Immature natural killer cell (primary cell): ENCODE measurements around the gene ZBTB43. TPM values are rescaled to one million over a fixed set of nuclear protein-coding genes. Genes with fewer than 3 reads are reported as not detected.
A peak's percentile ranks its signal among the peaks of the same experiment; 100 is the strongest.
"Not testable (repeated sequence)": the region's sequence is repeated elsewhere in the genome, so short reads cannot be mapped to it uniquely, and the experiment has no call there.

Source experiments
- DNase-seq, 3 donors: peaks; one replicate each; pipeline ENCODE4 v3.0.0; 2022; ENCODE audit warnings: mixed read lengths in 1 of 3
- H3K27ac Mint-ChIP-seq, 6 donors: one replicate each; pipeline ENCODE4 v1.8.0; 2020; ENCODE audit warnings: mixed read lengths in 6 of 6, mild to moderate bottlenecking in 5 of 6, inconsistent platforms in 4 of 6, moderate library complexity in 3 of 6
- H3K27me3 Mint-ChIP-seq, 3 donors: one replicate each; pipeline ENCODE4 v1.8.0; 2020 to 2021; ENCODE audit warnings: low read depth in 3 of 3, mild to moderate bottlenecking in 3 of 3, mixed read lengths in 3 of 3, moderate library complexity in 3 of 3, inconsistent platforms in 1 of 3
- H3K36me3 Mint-ChIP-seq, 3 donors: one replicate each; pipeline ENCODE4 v1.8.0; 2020; ENCODE audit warnings: mixed read lengths in 3 of 3, inconsistent platforms in 2 of 3, mild to moderate bottlenecking in 2 of 3
- H3K4me1 Mint-ChIP-seq, 2 donors: one replicate each; pipeline ENCODE4 v1.8.0; 2020; ENCODE audit warnings: inconsistent platforms in 2 of 2, mild to moderate bottlenecking in 2 of 2, mixed read lengths in 2 of 2, moderate library complexity in 1 of 2
- H3K4me3 Mint-ChIP-seq, 5 donors: one replicate each; pipeline ENCODE4 v1.8.0; 2020; ENCODE audit warnings: mild to moderate bottlenecking in 5 of 5, mixed read lengths in 5 of 5, inconsistent platforms in 3 of 5, moderate library complexity in 3 of 5
- H3K9me3 Mint-ChIP-seq, 6 donors: one replicate each; pipeline ENCODE4 v1.8.0; 2020; ENCODE audit warnings: mild to moderate bottlenecking in 6 of 6, mixed read lengths in 6 of 6, inconsistent platforms in 4 of 6, moderate library complexity in 3 of 6
- polyA plus RNA-seq, 3 donors: library from polyadenylated mRNA; unstranded; fragments of 300-500 nt; fragmentation: Illumina TruSeq; gene quantifications; one replicate each; pipeline ENCODE4 v1.2.3, GENCODE V29; 2021

Gene ZBTB43, protein sequence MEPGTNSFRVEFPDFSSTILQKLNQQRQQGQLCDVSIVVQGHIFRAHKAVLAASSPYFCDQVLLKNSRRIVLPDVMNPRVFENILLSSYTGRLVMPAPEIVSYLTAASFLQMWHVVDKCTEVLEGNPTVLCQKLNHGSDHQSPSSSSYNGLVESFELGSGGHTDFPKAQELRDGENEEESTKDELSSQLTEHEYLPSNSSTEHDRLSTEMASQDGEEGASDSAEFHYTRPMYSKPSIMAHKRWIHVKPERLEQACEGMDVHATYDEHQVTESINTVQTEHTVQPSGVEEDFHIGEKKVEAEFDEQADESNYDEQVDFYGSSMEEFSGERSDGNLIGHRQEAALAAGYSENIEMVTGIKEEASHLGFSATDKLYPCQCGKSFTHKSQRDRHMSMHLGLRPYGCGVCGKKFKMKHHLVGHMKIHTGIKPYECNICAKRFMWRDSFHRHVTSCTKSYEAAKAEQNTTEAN
- 10 to 100 TPM in 2 of 3 donors, 1 to 10 TPM in 1; 7.0 to 14.6 (median 10.3) TPM for polyA plus RNA-seq

DNA sequence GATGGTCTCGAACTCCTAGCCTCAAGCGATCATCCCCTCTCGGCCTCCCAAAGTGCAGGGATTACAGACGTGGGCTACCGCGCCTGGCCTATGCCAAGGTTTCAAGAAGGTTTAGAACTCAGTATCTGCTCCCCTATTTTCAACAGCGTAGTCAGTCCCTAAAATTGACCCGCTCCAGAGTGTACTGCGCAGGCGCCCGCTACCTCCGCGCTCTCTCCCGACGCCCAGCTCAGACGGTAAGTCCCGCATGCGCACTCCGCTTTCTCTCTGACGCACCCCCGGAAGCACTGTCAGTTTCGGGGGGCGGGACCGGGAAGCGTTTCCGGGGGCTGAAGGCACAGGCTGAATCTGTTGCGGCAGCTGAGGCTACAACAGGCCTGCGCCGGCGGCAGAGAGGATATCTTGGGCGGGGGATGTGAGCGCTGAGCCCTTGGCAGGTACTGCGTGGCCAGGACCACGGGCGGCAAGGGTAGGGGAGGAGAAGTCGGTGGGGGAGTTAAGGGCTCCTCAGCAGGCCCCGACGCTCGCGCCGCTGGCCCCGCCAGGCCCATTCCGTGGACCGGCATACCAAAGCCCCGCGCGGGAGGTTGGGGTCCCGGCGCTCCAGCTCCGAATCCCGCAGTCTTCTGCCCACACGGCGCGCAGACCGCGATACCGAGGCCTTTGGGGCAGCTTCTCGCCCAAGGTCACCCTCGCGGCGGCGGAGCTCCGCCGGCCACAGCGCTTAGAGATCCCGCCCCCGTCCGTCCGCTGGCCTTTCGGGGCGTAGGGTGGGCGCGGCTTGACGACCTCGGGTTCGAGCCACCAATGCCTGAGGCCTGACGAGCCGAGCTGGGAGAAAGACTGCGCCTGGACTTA is at the start of gene ZBTB43:
ZBTB43 (plus strand) TSS at position 345 of the 858 bp plus-strand sequence. CDS start 27,470 bp downstream, outside the sequence.
- H3K4me1 Mint-ChIP-seq = peaks cover 34 to 57% of the 10 kb centered on the region in 2 donors
- peak; percentile 98 to 99 (median 98) for DNase-seq
- peaks cover 0 to 5% (median 4%) of the 10 kb centered on the region in 3 donors for H3K36me3 Mint-ChIP-seq
- H3K27me3 Mint-ChIP-seq = peaks cover 6 to 12% (median 11%) of the 10 kb centered on the region in 3 donors
- no peaks in the 10 kb centered on the region for H3K9me3 Mint-ChIP-seq
- peak within 1 kb of the TSS; percentile 90 to 100 (median 99) for H3K4me3 Mint-ChIP-seq
- peak within 1 kb of the TSS; percentile 97 to 100 (median 100) for H3K27ac Mint-ChIP-seq

DNA sequence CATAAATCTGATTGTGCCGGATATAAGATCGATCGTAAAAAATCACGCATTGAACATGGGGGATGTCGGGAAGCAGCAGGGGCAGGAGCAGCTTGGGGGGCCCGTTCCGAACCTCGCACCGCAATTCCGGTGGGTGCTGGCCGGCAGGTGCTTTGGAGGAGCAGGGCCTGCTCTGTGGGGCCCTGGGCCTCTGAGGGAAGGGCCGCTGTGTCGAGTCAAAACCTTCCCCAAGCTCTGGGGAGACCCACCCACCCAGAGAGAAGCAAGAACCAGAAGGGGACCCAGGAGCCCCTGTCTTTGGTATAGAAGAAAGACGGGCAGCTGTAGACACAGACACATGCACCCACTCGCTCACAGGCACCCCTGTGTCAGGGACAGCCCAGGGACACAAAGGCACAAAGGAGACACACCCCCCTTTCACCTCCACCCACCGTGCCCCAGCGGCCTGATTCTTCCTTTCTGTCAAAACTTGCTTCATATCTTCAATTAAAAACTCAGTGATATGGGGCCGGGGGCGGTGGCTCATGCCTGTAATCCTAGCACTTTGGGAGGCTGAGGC is 49.4 kb upstream of the ZBTB43 start:
- peaks cover 0 to 11% (median 3%) of the 10 kb centered on the region in 3 donors for H3K27me3 Mint-ChIP-seq
- no peaks in the 10 kb centered on the region for H3K9me3 Mint-ChIP-seq
- H3K4me3 Mint-ChIP-seq = no peak overlapping the region
- H3K4me1 Mint-ChIP-seq = no peaks in the 10 kb centered on the region
- no peak for DNase-seq
- no peaks in the 10 kb centered on the region for H3K36me3 Mint-ChIP-seq
- no peak overlapping the region for H3K27ac Mint-ChIP-seq

DNA sequence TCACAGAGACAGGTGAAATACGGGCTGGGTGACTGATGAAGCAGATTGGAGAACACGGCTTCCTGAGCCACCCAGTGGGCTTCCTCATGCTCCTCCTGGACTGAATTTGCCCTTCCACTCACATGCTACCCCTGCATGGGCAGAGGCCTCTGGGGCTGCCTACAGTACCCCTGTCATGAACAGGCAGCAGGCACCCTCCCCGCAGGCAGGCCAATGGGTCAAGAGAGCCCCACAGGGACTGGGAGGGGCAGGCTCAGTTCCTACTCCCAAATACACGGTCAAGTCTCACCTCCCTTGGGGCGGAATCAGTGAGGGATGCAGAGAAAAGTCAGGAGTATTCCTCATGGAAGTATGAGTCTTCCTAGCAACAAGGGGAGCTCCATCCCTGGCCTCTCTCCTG is 48.6 kb upstream of the ZBTB43 start:
- no peaks in the 10 kb centered on the region for H3K9me3 Mint-ChIP-seq
- no peak for DNase-seq
- no peak overlapping the region for H3K4me3 Mint-ChIP-seq
- H3K27ac Mint-ChIP-seq = no peak overlapping the region
- no peaks in the 10 kb centered on the region for H3K36me3 Mint-ChIP-seq
- peaks cover 0 to 8% (median 3%) of the 10 kb centered on the region in 3 donors for H3K27me3 Mint-ChIP-seq
- H3K4me1 Mint-ChIP-seq = no peaks in the 10 kb centered on the region

DNA sequence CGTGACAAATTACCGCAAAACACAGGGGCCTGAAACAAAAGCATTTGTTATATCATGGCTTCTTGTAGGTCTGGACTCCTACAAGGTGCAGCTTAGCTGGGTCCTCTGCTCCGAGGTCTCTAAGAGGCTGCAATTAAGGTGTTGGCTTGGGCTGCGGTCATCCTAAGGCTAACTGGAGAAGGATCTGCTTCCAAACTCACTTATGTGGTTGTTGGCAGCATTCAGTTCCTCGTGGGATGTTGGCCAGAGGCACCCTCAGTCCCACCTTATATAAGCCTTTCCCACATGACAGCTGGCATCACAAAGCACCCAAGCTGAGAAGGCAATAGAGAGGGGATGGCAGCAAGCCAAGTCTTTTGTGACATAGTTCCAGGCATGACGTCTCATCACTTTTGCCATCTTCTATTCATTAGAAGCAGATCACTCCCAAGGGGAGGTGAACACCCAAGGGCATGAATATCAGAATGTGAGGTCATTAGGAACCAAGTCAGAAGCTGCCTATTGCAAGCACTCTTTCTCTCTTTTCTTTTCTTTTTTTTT is 47.9 kb upstream of the ZBTB43 start:
- H3K27me3 Mint-ChIP-seq = peaks cover 0 to 8% (median 3%) of the 10 kb centered on the region in 3 donors
- no peak overlapping the region for H3K4me3 Mint-ChIP-seq
- H3K4me1 Mint-ChIP-seq = no peaks in the 10 kb centered on the region
- no peak overlapping the region for H3K27ac Mint-ChIP-seq
- H3K9me3 Mint-ChIP-seq = no peaks in the 10 kb centered on the region
- no peaks in the 10 kb centered on the region for H3K36me3 Mint-ChIP-seq
- no peak for DNase-seq

DNA sequence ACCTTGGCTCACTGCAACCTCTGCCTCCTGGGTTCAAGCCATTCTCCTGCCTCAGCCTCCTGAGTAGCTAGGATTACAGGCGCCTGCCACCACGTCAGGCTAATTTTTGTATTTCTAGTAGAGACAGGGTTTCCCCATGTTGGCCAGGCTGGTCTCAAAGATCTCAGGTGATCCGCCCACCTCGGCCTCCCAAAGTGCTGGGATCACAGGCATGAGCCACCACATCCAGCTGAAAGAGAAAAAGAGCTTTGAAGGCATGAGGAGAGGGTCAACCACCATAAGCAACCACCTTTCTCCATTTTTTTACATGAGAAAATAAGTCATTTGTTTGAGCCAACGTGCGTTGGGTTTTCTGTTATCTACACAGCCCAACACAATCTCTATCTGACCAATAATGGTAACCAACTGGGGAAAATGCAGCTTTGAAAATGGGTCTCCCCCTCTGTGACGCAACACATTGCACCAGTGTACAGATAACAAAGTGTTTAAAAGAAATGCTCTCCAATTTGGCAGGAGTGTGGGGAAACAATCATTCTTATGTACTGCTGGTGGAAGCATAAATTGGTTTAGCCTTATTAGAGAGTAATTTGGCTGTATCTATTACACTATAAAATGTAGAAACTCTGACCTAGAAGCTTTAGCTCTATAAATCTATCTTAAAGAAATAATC is 45.8 kb upstream of the ZBTB43 start:
- Mint-ChIP-seq H3K27ac (no peak overlapping the region), H3K36me3 (no peaks in the 10 kb centered on the region)

DNA sequence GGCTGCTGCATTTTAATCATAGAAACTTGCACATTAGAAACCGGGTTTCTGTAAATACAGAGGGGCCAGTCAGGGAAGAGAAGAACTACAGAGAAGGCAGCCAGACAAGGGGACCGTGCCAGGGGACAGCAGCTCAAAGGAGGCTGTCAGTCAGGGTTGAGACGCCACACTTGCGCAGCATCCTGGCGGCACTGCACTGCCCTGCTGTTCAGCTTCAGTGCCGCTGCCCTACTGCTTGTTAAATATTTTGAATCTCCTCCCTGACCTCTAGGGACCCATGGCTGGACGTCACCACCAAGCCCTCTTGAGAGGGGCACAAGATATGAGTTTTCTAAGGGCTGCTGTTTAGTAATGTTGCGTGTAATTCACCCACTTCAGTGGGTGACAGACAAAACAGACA is 43.6 kb upstream of the ZBTB43 start:
- no peak overlapping the region for H3K4me3 Mint-ChIP-seq
- H3K27ac Mint-ChIP-seq = no peak overlapping the region
- no peaks in the 10 kb centered on the region for H3K36me3 Mint-ChIP-seq
- H3K27me3 Mint-ChIP-seq = peaks cover 0 to 3% (median 2%) of the 10 kb centered on the region in 3 donors
- H3K4me1 Mint-ChIP-seq = no peaks in the 10 kb centered on the region
- DNase-seq = no peak
- no peaks in the 10 kb centered on the region for H3K9me3 Mint-ChIP-seq

More for the DNA sequence above, 45.8 kb upstream of the ZBTB43 start:
- no peak for DNase-seq
- Mint-ChIP-seq H3K27me3 (peaks cover 0 to 3% (median 3%) of the 10 kb centered on the region in 3 donors), H3K4me3 (no peak overlapping the region), H3K9me3 (no peaks in the 10 kb centered on the region), H3K4me1 (no peaks in the 10 kb centered on the region)

DNA sequence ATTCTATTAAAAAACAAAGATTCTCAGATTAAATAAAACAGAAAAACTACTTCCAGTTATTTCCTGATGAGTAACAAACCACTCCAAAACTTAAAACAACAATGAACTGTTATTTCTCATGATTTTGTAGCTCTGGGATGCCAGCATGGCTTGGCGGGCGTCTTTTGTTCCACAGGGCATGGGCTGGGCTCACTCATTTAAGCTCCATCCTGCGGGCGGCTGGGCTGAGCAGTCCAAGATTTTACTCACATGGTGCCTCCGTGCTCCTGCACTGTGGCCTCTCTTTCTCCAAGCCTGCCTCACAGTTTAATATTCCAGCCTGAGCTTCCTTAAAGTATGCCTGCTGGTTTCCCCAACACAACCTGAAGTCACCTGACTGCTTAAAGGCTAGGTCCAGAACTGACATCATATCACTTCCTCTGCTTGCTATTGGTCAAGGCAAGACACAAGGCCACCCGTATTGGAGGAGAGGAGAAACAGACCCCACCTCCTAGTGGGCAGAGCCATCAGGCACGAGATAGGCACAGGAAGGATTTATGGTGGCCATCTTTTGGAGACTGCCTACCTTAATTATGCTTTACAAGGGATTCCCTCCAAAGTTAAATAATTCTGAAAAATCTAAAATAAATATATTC is 41.6 kb upstream of the ZBTB43 start:
- no peaks in the 10 kb centered on the region for H3K9me3 Mint-ChIP-seq
- H3K36me3 Mint-ChIP-seq = no peaks in the 10 kb centered on the region
- H3K4me1 Mint-ChIP-seq = no peaks in the 10 kb centered on the region
- H3K27me3 Mint-ChIP-seq = peaks cover 0 to 5% (median 2%) of the 10 kb centered on the region in 3 donors
- H3K27ac Mint-ChIP-seq = no peak overlapping the region
- no peak for DNase-seq
- H3K4me3 Mint-ChIP-seq = no peak overlapping the region

DNA sequence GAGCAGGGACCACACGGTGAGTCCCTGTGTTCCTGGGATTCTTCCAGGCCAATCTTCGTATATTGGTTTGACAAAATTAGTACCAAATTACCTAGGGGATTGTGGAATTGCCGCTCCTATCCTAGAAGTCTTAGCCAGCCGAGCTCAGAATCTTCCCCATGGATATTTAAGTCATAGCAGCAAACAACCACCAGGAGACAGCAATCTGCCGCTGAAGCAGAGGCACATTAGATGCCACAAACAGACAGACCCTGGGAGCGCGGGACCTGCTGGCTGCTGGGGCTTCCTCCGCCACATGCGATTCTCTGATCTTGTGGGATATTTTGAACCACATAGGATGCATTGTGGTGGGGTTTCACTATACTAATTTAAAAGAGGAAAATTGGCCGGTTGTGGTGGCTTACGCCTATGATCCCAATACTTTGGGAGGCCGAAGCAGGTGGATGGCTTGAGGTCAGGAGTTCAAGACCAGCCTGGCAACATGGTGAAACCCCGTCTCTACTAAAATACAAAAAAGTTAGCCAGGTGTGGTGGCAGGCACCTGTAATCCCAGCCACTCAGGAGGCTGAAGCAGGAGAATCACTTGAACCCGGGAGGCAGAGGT is 31.7 kb upstream of the ZBTB43 start:
- Mint-ChIP-seq H3K9me3 (no peaks in the 10 kb centered on the region), H3K4me3 (no peak overlapping the region), H3K36me3 (no peaks in the 10 kb centered on the region), H3K27me3 (peaks cover 0 to 9% (median 4%) of the 10 kb centered on the region in 3 donors), H3K27ac (no peak overlapping the region), H3K4me1 (no peaks in the 10 kb centered on the region)
- DNase-seq = no peak

DNA sequence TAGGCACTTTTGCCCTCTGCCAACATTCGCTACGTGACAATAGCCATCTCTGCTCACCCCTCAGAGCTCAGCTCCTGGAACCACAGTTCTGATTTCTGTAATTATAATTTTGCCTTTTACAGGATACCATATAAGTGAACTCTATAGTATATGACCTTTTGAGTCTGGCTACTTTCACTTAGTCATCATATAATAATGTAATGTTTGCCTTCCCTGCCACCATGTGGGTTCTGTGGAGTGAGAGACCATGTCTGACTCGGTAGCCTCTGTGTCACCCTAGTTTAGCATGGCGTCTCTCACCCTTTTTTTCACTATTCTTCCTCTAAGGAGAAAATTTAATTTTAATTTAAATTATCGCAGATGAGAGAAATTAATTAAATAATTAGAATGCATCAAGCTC is 28.9 kb upstream of the ZBTB43 start:
- peaks cover 0 to 19% (median 4%) of the 10 kb centered on the region in 3 donors for H3K27me3 Mint-ChIP-seq
- no peaks in the 10 kb centered on the region for H3K36me3 Mint-ChIP-seq
- H3K27ac Mint-ChIP-seq = no peak overlapping the region
- H3K4me1 Mint-ChIP-seq = no peaks in the 10 kb centered on the region
- H3K4me3 Mint-ChIP-seq = no peak overlapping the region
- H3K9me3 Mint-ChIP-seq = no peaks in the 10 kb centered on the region
- DNase-seq = no peak

DNA sequence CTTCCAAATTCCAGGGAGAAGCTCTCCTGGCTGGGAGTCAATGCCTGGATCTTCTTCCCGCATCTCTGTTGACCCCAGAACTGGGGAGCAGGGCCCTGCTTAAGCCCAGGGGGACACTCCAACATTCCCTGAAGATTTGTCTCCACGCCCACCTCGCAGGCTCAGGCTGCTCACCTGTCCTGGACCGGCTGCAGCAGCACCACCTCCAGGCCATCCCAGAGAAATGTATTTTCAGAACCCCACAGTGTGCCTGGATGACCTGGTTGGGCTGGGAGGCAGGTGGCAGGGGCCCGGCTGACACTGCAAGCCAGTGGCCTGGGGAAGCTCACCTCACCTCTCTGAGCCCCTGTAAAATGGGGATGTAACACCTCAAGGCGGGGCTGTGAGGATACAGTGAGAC is 27.1 kb upstream of the ZBTB43 start:
- peaks cover 3 to 19% (median 4%) of the 10 kb centered on the region in 3 donors for H3K27me3 Mint-ChIP-seq
- H3K36me3 Mint-ChIP-seq = no peaks in the 10 kb centered on the region
- H3K9me3 Mint-ChIP-seq = peaks cover 0 to 1% (median 0%) of the 10 kb centered on the region in 6 donors
- no peaks in the 10 kb centered on the region for H3K4me1 Mint-ChIP-seq
- H3K27ac Mint-ChIP-seq = no peak overlapping the region
- no peak overlapping the region for H3K4me3 Mint-ChIP-seq
- no peak for DNase-seq

DNA sequence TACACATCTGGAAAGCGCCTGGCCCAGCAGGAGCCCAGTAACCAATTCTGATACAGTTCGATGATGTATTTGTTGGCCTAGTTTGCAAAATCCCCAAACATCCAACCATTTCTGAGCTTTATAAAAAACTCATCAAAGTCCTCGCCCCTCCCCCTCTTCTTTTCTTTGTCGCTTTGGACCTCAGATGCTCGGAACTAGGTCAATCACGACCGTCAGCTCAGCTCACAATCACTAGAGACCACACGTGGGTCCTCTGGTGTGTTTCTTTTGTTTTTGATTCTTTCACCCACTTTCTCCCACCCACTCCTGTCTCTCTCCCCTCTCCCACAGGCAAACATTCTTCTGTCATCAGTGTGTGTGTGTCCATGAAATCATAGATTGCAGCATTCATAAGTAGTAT is 26.7 kb upstream of the ZBTB43 start:
- no peak overlapping the region for H3K27ac Mint-ChIP-seq
- H3K36me3 Mint-ChIP-seq = no peaks in the 10 kb centered on the region
- no peak overlapping the region for H3K4me3 Mint-ChIP-seq

DNA sequence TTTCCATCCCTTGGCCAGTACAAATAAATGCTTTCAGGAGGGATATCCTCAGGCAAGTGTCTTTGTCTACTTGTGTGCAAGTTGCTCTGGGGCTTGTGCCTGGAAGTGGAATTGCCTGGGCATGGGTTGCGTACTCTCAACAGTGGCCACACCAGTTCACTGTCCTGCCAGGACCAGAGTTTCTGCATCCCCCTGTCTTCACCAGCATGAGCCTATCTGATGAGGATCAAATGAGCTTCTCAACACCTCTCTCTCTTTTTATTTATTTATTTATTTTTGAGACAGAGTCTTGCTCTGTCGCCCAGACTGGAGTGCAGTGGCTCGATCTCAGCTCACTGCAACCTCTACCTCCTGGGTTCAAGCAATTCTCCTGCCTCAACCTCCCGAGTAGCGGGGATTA is 26.1 kb upstream of the ZBTB43 start:
- not testable (repeated sequence) for H3K4me3 Mint-ChIP-seq, H3K27ac Mint-ChIP-seq, H3K36me3 Mint-ChIP-seq, H3K4me1 Mint-ChIP-seq, DNase-seq, H3K9me3 Mint-ChIP-seq
- peaks cover 3 to 19% (median 4%) of the 10 kb centered on the region in 3 donors for H3K27me3 Mint-ChIP-seq

More for the DNA sequence above, 26.7 kb upstream of the ZBTB43 start:
- no peak for DNase-seq
- Mint-ChIP-seq H3K4me1 (no peaks in the 10 kb centered on the region), H3K9me3 (peaks cover 0 to 1% (median 0%) of the 10 kb centered on the region in 6 donors), H3K27me3 (peaks cover 3 to 19% (median 4%) of the 10 kb centered on the region in 3 donors)
